Lower leg skin (tissue), 3 donors: ENCODE data around the gene SLPI.

Source experiments
- CTCF ChIP-seq, 3 donors: fragments of 450-650 bp; IDR thresholded peaks; one replicate each; pipeline ENCODE4 v1.5.1; 2016; ENCODE audit warnings: antibody characterized with exemption in 3 of 3, mild to moderate bottlenecking in 3 of 3, moderate library complexity in 2 of 3
- POLR2A ChIP-seq, 2 donors: fragments of 450-650 bp; IDR thresholded peaks; one replicate each; pipeline ENCODE4 v1.6.1; 2016 to 2017; ENCODE audit warnings: antibody characterized with exemption in 2 of 2, mild to moderate bottlenecking in 1 of 2, moderate library complexity in 1 of 2

DNA sequence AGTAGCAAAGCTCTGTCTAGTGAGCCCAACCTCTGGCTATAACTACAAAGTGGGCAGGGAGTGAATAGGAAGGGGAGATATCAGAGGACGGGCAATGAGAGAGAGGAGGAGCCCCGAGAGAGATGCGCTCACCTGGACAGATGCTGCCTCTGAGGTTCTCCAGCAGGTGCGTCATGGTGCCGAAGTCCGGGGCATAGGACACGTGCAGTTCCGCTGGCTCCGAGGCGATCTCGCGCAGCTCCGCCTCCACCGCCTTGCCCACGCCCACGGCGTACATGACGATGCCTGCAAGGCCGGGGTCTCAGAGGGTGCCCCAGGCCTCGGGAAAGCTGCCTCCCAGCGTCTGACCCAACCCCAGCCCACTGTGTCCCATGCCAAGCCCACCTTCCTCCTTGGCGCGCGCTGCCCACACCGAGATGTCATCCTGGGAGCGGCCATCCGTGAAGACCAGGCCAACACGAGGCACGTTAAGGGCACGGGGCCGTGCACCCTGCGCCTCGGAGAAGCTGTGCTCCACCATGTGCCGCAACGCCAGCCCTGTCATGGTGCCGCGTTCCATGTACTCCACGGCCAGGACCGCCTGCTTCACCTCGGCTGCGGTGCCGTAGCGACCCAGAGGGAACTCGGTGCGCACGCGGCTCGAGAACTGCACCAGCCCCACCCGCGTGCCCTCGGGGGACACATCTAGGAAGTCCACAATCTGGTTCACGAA, 43.6 kb upstream of the SLPI start:
- no peak for TF ChIP-seq POLR2A (IDR thresholded peaks at IDR 0.05)
- no peak for TF ChIP-seq CTCF (IDR thresholded peaks at IDR 0.05)
